HepG2 (cell line): ENCODE measurements around the gene PRSS22. TPM values are rescaled to one million over a fixed set of nuclear protein-coding genes. Genes with fewer than 3 reads are reported as not detected.

ENCODE experiments used
- ATF5 ChIP-seq: sonication (generic); formaldehyde crosslinking; IDR thresholded peaks from 2 replicates; pipeline ENCODE4 v1.4.0; 2020; ENCODE audit warnings: mild to moderate bottlenecking, low read depth, missing genetic modification reagents
- CBFB ChIP-seq: sonication (generic); formaldehyde crosslinking; IDR thresholded peaks from 2 replicates; pipeline ENCODE4 v1.4.0; 2020; ENCODE audit warnings: missing genetic modification reagents
- GABPB1 ChIP-seq: IDR thresholded peaks from 2 replicates; pipeline ENCODE4 v1.6.1; 2016; ENCODE audit warnings: mild to moderate bottlenecking, missing genetic modification reagents, moderate library complexity, missing compliant biosample characterization
- HDAC6 ChIP-seq: fragments of 200-600 bp; sonication (generic); IDR thresholded peaks from 2 replicates; pipeline ENCODE4 v1.7.0; 2017; ENCODE audit warnings: mild to moderate bottlenecking, antibody characterized with exemption, low read length, low read depth
- HOXA7 ChIP-seq: sonication (generic); formaldehyde crosslinking; IDR thresholded peaks from 2 replicates; pipeline ENCODE4 v1.8.1; 2022; ENCODE audit warnings: mild to moderate bottlenecking, missing genetic modification reagents, moderate library complexity
- MEIS2 ChIP-seq: sonication (generic); formaldehyde crosslinking; IDR thresholded peaks from 2 replicates; pipeline ENCODE4 v1.9.0; 2021; ENCODE audit warnings: mild to moderate bottlenecking, missing genetic modification reagents
- MLLT10 ChIP-seq: sonication (generic); formaldehyde crosslinking; IDR thresholded peaks from 2 replicates; pipeline ENCODE4 v1.4.0; 2020; ENCODE audit warnings: missing genetic modification reagents
- RERE ChIP-seq: IDR thresholded peaks from 2 replicates; pipeline ENCODE4 v1.6.1; 2016; ENCODE audit warnings: low read depth, missing genetic modification reagents, missing compliant biosample characterization
- THAP11 ChIP-seq: IDR thresholded peaks from 2 replicates; pipeline ENCODE4 v1.6.1; 2016; ENCODE audit warnings: missing biosample characterization, missing genetic modification reagents
- THAP9 ChIP-seq: sonication (generic); formaldehyde crosslinking; IDR thresholded peaks from 2 replicates; pipeline ENCODE4; 2020; ENCODE audit warnings: missing genetic modification reagents, mild to moderate bottlenecking, borderline replicate concordance
- THRA ChIP-seq: sonication (generic); formaldehyde crosslinking; IDR thresholded peaks from 2 replicates; pipeline ENCODE4 v1.4.0; 2020; ENCODE audit warnings: missing genetic modification reagents, borderline replicate concordance
- ZNF329 ChIP-seq: sonication (generic); formaldehyde crosslinking; IDR thresholded peaks from 2 replicates; pipeline ENCODE4 v1.9.0; 2021; ENCODE audit warnings: low read depth, mild to moderate bottlenecking, missing genetic modification reagents
- ZNF549 ChIP-seq: sonication (generic); formaldehyde crosslinking; IDR thresholded peaks from 2 replicates; pipeline ENCODE4 v1.5.0; 2020; ENCODE audit warnings: missing genetic modification reagents
- polyA plus RNA-seq, 8 experiments: library from polyadenylated mRNA; depleted of rRNA in 3 of 8; stranded (reverse) in 7 of 8; unstranded in 1 of 8; fragments of >200 nt; fragmentation: Illumina TruSeq in 4 of 8; extraction: Trizol in 4 of 8; gene quantifications; 2 replicates each; pipeline versions ENCODE4 v1.2.1 to v1.2.3, GENCODE V29; 2011 to 2016; ENCODE audit warnings: low read depth in 4 of 8, missing spikeins in 1 of 8, mixed read lengths in 1 of 8; ENCODE audit not compliant: insufficient read depth in 1 of 8
- total RNA-seq, 5 experiments: library from RNA; depleted of rRNA; stranded (reverse); fragments of >200 nt; fragmentation: Illumina TruSeq; extraction: Trizol; gene quantifications; 2 replicates each; pipeline ENCODE4 v1.2.3, GENCODE V29; 2016; ENCODE audit warnings: low read depth in 1 of 5
- TF ChIP-seq, protein P1 (sequence below): sonication (generic); formaldehyde crosslinking; IDR thresholded peaks from 2 replicates; pipeline ENCODE4 v1.5.0; 2020; ENCODE audit warnings: missing genetic modification reagents
- TF ChIP-seq, protein P2 (sequence below): sonication (generic); formaldehyde crosslinking; IDR thresholded peaks from 2 replicates; pipeline ENCODE4 v1.4.0; 2020; ENCODE audit warnings: missing genetic modification reagents

PRSS22 gene
- total and polyA plus RNA-seq, 2 of the 13 experiments (the other 11 are each of a cell fraction or from before 2014, with no cell fraction given), result 0.24 to 0.32 TPM

- 0 out of 2 replicates have a peak, but pooled peaks have one; percentile 29 for TF ChIP-seq THAP9 (CRISPR knock-in tag)
- TF ChIP-seq CBFB, result no peak
- no peak for TF ChIP-seq HDAC6
- TF ChIP-seq MEIS2 (CRISPR knock-in tag), result no peak
- peak; percentile 30; the same call in 1 of the 2 replicates for TF ChIP-seq GABPB1 (CRISPR knock-in tag)
- no peak for TF ChIP-seq THRA (CRISPR knock-in tag)
- TF ChIP-seq MLLT10 (CRISPR knock-in tag), result no peak
- TF ChIP-seq ATF5 (CRISPR knock-in tag), result no peak
- no peak for TF ChIP-seq RERE
- TF ChIP-seq, protein P1, sequence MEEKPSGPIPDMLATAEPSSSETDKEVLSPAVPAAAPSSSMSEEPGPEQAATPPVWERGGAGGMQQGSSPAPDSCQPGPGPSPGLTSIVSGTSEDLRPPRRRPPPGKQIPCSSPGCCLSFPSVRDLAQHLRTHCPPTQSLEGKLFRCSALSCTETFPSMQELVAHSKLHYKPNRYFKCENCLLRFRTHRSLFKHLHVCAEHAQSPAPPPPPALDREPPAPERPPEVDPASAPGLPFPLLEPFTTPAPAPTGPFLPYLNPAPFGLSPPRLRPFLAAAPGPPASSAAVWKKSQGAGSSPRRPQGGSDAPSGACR, result 0 out of 2 replicates have a peak, but pooled peaks have one; percentile 35
- no peak for TF ChIP-seq ZNF329 (CRISPR knock-in tag)
- TF ChIP-seq HOXA7, result no peak
- TF ChIP-seq, protein P2, sequence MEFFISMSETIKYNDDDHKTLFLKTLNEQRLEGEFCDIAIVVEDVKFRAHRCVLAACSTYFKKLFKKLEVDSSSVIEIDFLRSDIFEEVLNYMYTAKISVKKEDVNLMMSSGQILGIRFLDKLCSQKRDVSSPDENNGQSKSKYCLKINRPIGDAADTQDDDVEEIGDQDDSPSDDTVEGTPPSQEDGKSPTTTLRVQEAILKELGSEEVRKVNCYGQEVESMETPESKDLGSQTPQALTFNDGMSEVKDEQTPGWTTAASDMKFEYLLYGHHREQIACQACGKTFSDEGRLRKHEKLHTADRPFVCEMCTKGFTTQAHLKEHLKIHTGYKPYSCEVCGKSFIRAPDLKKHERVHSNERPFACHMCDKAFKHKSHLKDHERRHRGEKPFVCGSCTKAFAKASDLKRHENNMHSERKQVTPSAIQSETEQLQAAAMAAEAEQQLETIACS (CRISPR knock-in tag), result no peak
- peak; percentile 27; the same call in 1 of the 2 replicates for TF ChIP-seq THAP11 (CRISPR knock-in tag)
- no peak for TF ChIP-seq ZNF549
Measured at GRCh38 chr16:2835638-2836493, 22.1 kb downstream of the PRSS22 start (continued).
